DMS53 treated with DMSO at 0.1 percent for 48 hours (cell line): ENCODE results near the gene OR4E1.
A peak's percentile ranks its signal among the peaks of the same experiment; 100 is the strongest.
"Not testable (repeated sequence)": the region's sequence is repeated elsewhere in the genome, so short reads cannot be mapped to it uniquely, and the experiment has no call there.

Source experiments
- DNase-seq: peaks from one replicate; lab custom pipeline; 2025; ENCODE audit not compliant: unreplicated experiment; lab: John Stamatoyannopoulos, UW

OR4E1 gene

GRCh38 chr14:21673718-21674117 is at the start of gene OR4E1:
Gene OR4E1 (minus strand): TSS chr14:21673818. CDS start chr14:21670935, 2,883 bp downstream.
- no peak for DNase-seq

- no peak for DNase-seq
These were observed 47.9 kb upstream of the OR4E1 start for GRCh38 chr14:21721504-21721903.

DNA sequence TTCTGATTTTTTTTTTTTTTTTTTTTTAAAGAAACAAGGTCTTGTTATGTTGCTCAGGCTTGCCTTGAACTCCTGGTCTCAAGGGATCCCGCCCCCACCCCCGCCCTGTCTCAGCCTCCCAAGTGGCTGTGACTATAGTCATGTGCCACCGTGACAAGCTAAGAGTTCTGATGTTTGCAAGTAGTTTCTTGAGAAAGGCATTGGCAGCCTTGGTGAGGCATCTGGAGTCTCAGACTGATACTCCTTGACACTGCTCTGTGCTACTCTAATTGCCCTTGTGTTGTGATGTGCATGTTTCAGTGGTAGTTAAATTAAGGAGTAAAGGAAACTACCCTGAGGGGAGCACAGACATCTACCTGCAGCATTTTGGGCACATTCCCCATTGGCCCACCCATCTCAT is 46.2 kb upstream of the OR4E1 start:
- DNase-seq = no peak

GRCh38 chr14:21714318-21714929 is 40.8 kb upstream of the OR4E1 start:
- no peak for DNase-seq

DNA sequence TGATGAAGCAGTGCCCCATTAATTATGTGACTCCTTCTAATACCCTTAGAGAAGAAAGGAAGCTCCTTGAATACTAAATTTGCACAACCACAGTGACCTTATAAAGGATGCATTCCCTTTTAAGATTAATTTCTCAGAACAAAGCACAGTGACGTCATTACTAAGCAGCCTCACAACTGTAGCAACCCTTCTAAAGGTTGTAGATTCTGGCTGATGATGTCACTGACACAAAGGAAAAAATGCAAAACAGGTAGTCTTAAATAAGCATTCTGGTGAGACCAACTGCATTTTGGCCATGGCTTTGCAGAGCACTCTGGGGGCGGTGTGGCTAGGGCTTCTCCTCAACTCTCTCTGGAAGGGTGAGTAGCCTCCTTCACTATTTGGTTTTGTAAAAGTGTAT is 38.4 kb upstream of the OR4E1 start:
- no peak for DNase-seq

DNA sequence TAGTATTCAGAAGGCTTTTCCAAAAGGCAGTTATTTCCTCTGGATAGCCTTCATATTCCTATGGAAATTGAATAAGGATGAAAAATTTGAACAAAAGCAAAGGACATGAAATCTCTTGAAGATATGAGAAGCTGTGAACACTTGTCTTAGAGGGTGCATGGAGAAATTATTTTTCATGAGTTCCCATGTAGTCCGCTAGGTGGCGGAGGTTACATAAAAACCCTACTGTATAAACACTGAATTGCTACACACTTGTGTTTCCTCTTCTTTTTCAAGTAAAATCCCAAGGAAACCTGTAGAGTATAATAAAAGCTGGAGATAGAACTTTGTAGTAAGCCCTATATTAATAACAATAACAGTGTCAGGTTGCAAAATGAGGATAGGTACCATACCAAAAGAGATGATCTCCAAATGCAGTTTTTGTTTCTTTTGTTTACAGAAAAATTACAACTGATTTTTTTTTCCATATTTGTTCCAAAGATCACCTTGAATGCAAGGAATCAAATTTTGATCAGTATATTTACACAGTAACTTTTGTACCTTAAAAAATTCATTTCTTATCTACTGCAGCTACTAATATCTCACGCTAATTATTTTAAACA is 37.8 kb upstream of the OR4E1 start:
- peak; percentile 2 for DNase-seq

DNA sequence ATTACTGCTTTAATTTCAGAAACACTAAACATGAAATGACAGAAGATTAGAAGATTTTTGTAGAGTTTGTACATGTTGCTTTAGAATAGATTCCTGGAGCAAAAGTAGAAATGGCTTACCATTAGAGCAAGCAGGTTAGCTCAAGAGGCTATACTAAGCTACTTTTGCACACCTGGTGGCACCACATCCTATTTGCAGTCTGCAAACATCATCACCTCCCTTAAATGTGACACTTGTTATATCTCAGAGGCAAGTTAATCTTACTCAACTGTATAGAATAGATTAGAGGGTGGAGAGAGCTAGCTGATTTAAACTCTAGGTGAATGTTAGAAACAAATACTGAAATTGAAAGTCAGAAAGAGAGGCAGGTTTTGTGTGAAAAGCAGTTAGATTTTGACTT is 30.7 kb upstream of the OR4E1 start:
- DNase-seq = peak; percentile 1

- DNase-seq = no peak
These were observed 30.0 kb upstream of the OR4E1 start for GRCh38 chr14:21703357-21704326.

- DNase-seq = no peak
These were observed 28.7 kb upstream of the OR4E1 start for GRCh38 chr14:21702316-21702715.

GRCh38 chr14:21699551-21699950 is 25.9 kb upstream of the OR4E1 start:
- no peak for DNase-seq

DNA sequence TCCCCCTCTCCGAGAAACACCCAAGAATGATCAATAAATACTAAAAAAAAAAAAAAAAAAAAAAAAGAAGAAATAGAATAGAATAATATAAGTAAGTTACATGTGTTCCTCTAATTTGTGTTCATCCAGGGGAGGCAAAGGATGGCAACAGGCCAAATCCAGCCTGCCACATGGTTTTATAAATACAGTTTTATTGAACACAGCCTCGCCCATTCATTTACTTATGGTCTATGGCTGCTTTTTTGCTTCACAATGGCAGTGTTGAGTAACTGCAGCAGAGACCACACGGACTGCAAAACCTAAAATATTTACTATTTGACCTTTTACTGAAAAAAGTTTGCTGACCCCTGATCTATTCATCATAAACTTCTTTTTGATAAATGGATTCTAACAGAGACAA is 24.9 kb upstream of the OR4E1 start:
- DNase-seq = not testable (repeated sequence)

DNA sequence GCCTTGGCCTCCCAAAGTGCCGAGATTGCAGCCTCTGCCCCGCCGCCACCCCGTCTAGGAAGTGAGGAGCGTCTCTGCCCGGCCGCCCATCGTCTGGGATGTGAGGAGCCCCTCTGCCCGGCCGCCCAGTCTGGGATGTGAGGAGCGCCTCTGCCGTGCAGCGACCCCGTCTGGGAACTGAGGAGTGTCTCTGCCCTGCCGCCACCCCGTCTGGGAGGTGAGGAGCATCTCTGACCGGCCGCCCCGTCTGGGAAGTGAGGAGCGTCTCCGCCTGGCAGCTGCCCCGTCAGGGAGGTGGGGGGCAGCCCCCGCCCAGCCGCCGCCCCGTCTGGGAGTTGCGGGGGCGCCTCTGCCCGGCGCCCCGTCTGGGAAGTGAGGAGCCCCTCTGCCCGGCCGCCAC is 24.0 kb upstream of the OR4E1 start:
- not testable (repeated sequence) for DNase-seq

DNA sequence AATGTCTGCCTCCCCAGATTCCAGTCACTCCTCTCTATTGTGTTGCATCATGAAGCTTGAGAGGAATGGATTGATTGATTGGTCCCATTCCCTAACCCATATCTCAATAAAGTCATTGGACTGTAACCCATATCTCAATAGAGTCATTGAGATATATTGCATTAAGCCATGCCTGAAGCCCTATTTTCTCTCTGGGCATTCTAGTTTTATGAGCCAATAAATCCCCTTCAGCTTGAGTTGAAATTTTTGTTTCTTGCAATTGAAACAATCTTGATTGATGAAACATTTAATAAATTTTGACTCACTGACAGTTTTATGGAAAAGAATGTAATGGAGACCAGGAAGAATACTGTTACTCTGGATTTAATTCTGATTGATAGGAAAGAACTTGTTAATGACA is 20.8 kb upstream of the OR4E1 start:
- DNase-seq = no peak

GRCh38 chr14:21686468-21686867 is 12.8 kb upstream of the OR4E1 start:
- no peak for DNase-seq

- no peak for DNase-seq
These were observed 6.5 kb upstream of the OR4E1 start for GRCh38 chr14:21680072-21680471.

DNA sequence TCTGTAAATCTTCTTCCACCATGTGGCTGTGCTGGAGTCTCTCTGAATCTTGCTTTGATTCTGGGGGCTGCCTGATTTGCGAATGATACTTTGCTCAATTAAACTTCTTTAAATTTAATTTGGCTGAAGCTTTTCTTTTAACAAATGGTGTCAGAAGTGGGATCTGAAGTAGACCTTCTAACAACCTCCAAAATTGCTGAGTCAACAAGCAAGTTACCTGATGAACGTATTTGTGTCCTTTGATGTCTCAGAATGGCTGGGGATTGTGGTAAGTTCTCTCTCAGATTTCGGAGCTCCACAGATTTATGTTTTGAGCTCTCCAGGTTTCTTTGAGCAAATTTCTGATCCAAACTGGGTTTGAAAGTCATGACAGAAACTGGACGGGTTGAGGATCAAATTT is 1.9 kb upstream of the OR4E1 start:
- no peak for DNase-seq

- no peak for DNase-seq
These were observed 1.5 kb downstream of the OR4E1 start for GRCh38 chr14:21672116-21672515.

- no peak for DNase-seq
These were observed 2.2 kb downstream of the OR4E1 start for GRCh38 chr14:21671371-21671770.

DNA sequence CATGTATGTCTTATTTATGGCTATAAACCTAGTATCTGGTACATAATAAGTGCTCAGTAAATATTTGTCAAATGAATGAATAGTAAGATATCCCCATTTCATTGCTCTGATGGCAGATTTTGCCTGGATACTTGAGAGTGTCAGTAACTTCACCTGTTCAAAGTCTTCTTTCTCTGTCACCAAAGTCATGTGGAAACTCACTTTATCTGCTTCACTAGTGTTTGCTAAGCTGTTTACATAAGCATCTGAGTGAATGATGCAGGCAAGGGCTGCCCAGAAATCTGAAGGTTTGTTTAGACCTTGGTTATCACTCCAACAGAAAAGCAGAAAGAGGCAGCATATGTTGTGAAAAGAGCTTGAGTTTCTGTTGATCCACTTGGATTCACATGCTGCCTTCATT is 4.3 kb downstream of the OR4E1 start:
- DNase-seq = peak; percentile 3

DNA sequence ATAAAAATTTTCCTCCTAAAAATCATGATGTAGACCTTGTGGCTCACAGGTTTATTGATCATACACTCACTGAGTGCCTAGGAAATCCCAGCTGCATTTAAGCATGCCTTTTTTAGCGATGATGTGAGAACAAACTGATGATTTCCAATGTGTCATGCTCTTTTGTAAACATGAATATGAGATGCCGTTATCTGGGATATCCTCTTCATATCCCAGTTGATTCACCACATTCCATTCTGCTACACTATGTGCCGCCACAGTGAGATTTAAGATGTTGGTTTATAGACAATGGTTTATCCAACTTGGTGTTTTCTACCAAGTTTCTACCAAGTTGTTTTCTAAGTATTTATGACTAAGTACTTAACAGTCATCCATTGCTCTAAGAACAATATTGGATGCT is 5.2 kb downstream of the OR4E1 start:
- DNase-seq = peak; percentile 6

DNA sequence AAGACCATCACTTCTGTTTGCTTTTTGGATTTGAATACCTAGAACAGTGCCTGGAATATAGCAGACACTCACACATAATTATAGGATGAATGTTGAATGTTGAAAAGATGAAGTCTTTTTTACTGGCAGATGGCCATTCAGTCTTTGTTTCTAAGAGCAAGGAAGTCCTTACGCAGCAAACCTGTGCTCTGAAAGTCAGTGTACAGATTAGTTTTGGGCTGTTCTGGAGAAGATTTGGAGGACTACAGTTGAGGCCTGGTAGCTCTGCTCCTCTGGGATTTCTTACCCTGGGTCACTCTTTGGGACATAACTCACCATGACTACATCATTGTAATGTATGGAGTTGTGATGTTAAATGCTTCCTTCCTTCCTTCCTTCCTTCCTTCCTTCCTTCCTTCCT is 16.6 kb downstream of the OR4E1 start:
- DNase-seq = no peak

DNA sequence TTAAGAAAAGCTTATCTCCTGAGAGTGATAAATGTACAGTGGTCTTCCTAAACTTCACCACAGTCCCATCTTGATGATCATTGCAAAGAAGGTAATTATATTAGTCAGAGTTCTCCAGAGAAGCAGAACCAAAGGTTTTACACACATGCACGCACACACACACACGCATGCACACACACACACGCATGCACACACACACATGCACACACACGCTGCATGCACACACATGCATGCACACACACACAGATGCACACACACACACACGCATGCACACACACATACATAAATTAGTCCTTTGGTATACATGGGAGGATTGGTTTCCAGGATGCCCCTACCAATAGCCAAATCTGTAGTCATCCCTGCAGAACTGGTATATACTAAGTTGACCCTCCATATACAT is 19.4 kb downstream of the OR4E1 start:
- DNase-seq = no peak
